PC-9 (cell line): ENCODE measurements around the gene FARSA. TPM values are rescaled to one million over a fixed set of nuclear protein-coding genes. Genes with fewer than 3 reads are reported as not detected.
"Not testable (repeated sequence)": the region's sequence is repeated elsewhere in the genome, so short reads cannot be mapped to it uniquely, and the experiment has no call there.

ENCODE experiments used
- BruUV-seq: library from RNA; stranded (reverse); fragments of 400-500 nt; replicated peaks from 2 replicates; lab custom pipeline; 2021; lab: Mats Ljungman, UMichigan
- CTCF ChIA-PET: fragments of 300-600 bp; sonication (Branson Sonifier 250); formaldehyde crosslinking; loops from one replicate; lab custom pipeline; 2022; ENCODE audit warnings: antibody characterized with exemption; lab: Charles Lee
- POLR2A ChIA-PET: fragments of 300-600 bp; sonication (Branson Sonifier 250); formaldehyde crosslinking; loops from one replicate; lab custom pipeline; 2022; ENCODE audit warnings: antibody characterized with exemption; ENCODE audit not compliant: unreplicated experiment; lab: Charles Lee
- DNase-seq, 2 experiments: peaks; one replicate each; pipeline versions ENCODE4 v3.0.0 to v3.0.0-alpha.2; 2015 to 2022; ENCODE audit warnings: mixed read lengths in 1 of 2
- H2AFZ ChIP-seq: fragments of 200-600 bp; sonication (generic); 2 replicates; pipeline ENCODE4 v1.8.1; 2017; ENCODE audit warnings: antibody characterized with exemption
- H3F3A ChIP-seq: fragments of 200-600 bp; sonication (generic); 2 replicates; pipeline ENCODE4 v1.8.1; 2017; ENCODE audit warnings: antibody characterized with exemption, mild to moderate bottlenecking, low read depth; ENCODE audit not compliant: insufficient read depth
- H3K27ac ChIP-seq: fragments of 200-600 bp; sonication (generic); 2 replicates; pipeline ENCODE4 v1.6.1; 2016; ENCODE audit warnings: mixed run types
- H3K27me3 ChIP-seq: fragments of 200-600 bp; sonication (generic); 2 replicates; pipeline ENCODE4 v1.6.1; 2016; ENCODE audit warnings: low read depth, mixed run types; ENCODE audit not compliant: insufficient read depth
- H3K36me3 ChIP-seq: fragments of 200-600 bp; sonication (generic); 2 replicates; pipeline ENCODE4 v1.6.1; 2016; ENCODE audit warnings: low read depth, mixed run types
- H3K4me1 ChIP-seq: fragments of 200-600 bp; sonication (generic); replicated peaks from 2 replicates; pipeline ENCODE4 v1.6.1; 2016; ENCODE audit warnings: mixed run types; ENCODE audit not compliant: insufficient read depth
- H3K4me2 ChIP-seq: fragments of 200-600 bp; sonication (generic); 2 replicates; pipeline ENCODE4 v1.6.1; 2017; ENCODE audit warnings: mixed run types
- H3K4me3 ChIP-seq: fragments of 200-600 bp; sonication (generic); 2 replicates; pipeline ENCODE4 v1.6.1; 2016; ENCODE audit warnings: mixed run types
- H3K79me2 ChIP-seq: fragments of 200-600 bp; sonication (generic); 2 replicates; pipeline ENCODE4 v1.6.1; 2017; ENCODE audit warnings: low read depth, mixed run types
- H3K9me2 ChIP-seq: fragments of 200-600 bp; sonication (generic); 2 replicates; pipeline ENCODE4 v1.8.1; 2017; ENCODE audit warnings: mild to moderate bottlenecking; ENCODE audit not compliant: insufficient read depth
- H3K9me3 ChIP-seq: fragments of 200-600 bp; sonication (generic); 2 replicates; pipeline ENCODE4 v1.8.1; 2016; ENCODE audit warnings: low read depth; ENCODE audit not compliant: insufficient read depth
- H4K20me1 ChIP-seq: fragments of 200-600 bp; sonication (generic); 2 replicates; pipeline ENCODE4 v1.8.1; 2017; ENCODE audit not compliant: insufficient read depth
- EZH2 ChIP-seq: fragments of 200-600 bp; sonication (generic); IDR thresholded peaks from 2 replicates; pipeline ENCODE4 v1.8.0; 2017; ENCODE audit warnings: antibody characterized with exemption, low read depth
- intact Hi-C: fragments of 100-400 bp; cut with micrococcal nuclease; formaldehyde crosslinking; loops from one replicate; pipeline ENCODE4 v1.10.0; 2022; ENCODE audit not compliant: unreplicated experiment
- total RNA-seq: library from RNA; stranded (reverse); gene quantifications from 2 replicates; pipeline ENCODE4 v1.2.3, GENCODE V29; 2021
- TF ChIP-seq, protein P1 (sequence below): fragments of 200-600 bp; sonication (generic); conservative IDR thresholded peaks from 2 replicates; pipeline ENCODE4 v1.6.1; 2017; ENCODE audit warnings: mixed run types, antibody characterized with exemption, mild to moderate bottlenecking, moderate library complexity

Gene FARSA
- total RNA-seq, 1 experiment from 2014 or later = 53.7 TPM

DNA sequence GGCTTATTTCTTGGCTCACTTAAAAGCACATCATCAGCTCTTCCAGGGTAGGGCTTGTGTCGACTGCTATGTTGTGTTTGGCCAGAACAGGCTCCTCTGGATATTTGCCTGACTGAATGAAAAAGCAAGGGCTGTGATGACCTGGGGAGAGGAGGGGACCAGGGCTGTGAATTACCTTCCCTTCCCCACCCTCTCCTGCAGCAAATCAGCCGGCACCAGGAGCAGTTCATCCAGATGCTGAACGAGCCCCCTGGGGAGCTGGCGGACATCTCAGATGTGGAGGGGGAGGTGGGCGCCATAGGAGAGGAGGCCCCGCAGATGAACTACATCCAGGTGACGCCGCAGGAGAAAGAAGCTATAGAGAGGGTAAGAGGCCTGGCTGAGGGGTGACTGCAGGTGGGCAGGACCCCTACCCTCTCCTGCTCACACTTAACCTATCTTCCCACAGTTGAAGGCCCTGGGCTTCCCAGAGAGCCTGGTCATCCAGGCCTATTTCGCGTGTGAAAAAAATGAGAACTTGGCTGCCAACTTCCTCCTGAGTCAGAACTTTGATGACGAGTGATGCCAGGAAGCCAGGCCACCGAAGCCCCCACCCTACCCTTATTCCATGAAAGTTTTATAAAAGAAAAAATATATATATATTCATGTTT lies 19.1 kb upstream of the FARSA start:
- no peaks in the 10 kb centered on the region for H3K9me2 ChIP-seq
- peaks cover 21% of the 10 kb centered on the region for H3K4me1 ChIP-seq
- H3K79me2 ChIP-seq = peaks cover 57% of the 10 kb centered on the region
- H3K36me3 ChIP-seq = peaks cover 36% of the 10 kb centered on the region
- no peak for TF ChIP-seq EZH2
- TF ChIP-seq, protein P1, sequence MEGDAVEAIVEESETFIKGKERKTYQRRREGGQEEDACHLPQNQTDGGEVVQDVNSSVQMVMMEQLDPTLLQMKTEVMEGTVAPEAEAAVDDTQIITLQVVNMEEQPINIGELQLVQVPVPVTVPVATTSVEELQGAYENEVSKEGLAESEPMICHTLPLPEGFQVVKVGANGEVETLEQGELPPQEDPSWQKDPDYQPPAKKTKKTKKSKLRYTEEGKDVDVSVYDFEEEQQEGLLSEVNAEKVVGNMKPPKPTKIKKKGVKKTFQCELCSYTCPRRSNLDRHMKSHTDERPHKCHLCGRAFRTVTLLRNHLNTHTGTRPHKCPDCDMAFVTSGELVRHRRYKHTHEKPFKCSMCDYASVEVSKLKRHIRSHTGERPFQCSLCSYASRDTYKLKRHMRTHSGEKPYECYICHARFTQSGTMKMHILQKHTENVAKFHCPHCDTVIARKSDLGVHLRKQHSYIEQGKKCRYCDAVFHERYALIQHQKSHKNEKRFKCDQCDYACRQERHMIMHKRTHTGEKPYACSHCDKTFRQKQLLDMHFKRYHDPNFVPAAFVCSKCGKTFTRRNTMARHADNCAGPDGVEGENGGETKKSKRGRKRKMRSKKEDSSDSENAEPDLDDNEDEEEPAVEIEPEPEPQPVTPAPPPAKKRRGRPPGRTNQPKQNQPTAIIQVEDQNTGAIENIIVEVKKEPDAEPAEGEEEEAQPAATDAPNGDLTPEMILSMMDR = no peak
- H3K9me3 ChIP-seq = no peaks in the 10 kb centered on the region
- H3K27me3 ChIP-seq = no peaks in the 10 kb centered on the region
- peaks cover 90% of the 10 kb centered on the region for H3F3A ChIP-seq
- no peak overlapping the region for H3K4me3 ChIP-seq
- no peak overlapping the region for H2AFZ ChIP-seq
- DNase-seq = no peak
- no peak overlapping the region for H3K27ac ChIP-seq
- BruUV-seq = no TSS peak
- peaks cover 30% of the 10 kb centered on the region for H4K20me1 ChIP-seq
- intact Hi-C loops = no loop called here
- CTCF ChIA-PET = no interaction called here
- POLR2A ChIA-PET = no interaction called here
- H3K4me2 ChIP-seq = no peak overlapping the region

DNA sequence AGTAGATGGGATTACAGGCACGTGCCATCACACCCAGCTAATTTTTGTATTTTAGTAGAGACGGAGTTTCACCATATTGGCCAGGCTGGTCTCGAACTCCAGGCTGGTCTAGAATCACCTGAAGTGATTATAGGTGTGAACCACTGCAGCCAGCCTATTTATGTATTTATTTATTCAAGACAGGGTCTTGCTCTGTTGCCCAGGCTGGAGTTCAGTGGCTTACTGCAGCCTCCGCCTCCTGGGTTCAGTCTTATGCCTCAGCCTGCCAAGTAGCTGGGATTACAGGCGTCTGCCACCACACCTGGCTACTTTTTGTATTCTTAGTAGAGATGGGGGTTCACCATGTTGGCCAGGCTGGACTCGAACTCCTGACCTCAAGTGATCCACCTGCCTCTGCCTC lies 18.5 kb upstream of the FARSA start:
- H3K79me2 ChIP-seq = peaks cover 57% of the 10 kb centered on the region
- CTCF ChIA-PET, BruUV-seq, DNase-seq, intact Hi-C loops, H3K4me2 ChIP-seq, H3K9me3 ChIP-seq, H3K27me3 ChIP-seq, POLR2A ChIA-PET, H3K27ac ChIP-seq, H3K9me2 ChIP-seq, H3K4me3 ChIP-seq, H2AFZ ChIP-seq: not testable (repeated sequence)
- H3K4me1 ChIP-seq = peaks cover 26% of the 10 kb centered on the region
- H3F3A ChIP-seq = peaks cover 91% of the 10 kb centered on the region
- peaks cover 36% of the 10 kb centered on the region for H4K20me1 ChIP-seq
- peaks cover 39% of the 10 kb centered on the region for H3K36me3 ChIP-seq

DNA sequence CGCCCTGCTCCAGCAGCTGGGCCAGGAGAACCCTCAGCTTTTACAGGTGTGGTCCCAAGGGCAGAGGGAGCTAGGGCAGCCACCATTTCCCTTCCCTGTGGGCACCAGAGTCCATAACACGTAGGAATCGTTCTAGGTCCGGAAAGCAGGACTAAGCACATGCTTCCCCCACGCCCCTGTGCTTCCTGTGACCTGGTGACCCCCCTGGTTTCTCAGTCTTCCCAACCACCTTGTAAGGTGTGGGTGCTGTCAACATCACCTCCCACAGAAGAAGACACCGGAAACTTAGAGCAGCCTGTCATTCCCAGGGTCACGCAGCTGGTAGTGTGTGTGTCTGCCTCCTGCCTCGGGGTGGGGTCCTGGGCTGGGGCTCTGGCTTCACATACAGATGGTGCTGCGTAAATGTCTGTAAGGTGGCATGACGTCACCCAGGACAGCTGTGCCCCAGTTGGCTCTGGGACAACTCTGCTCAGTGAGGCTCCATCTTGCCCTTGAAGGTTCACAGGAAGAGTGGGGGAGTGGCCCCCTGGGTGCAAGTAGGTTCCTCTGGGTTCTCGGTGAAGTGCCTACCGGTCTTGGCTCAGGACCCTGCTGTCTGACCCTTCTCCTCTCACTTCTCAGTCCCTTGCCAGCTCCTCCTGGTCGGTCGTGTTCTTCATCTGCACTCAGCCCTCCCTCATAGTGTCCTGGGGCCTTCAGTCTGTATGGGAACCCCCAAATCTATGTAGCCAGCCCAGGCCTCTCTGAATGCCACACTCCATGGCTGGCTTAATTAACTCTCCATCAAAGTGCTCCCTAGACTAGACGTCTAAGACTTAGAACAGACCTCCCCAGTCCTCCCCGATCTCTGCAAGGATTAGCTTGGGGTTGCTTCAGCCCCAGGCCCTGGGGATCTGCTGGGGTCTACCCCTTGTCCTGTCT lies 16.1 kb upstream of the FARSA start:
- Histone ChIP-seq H2AFZ (no peak overlapping the region), H4K20me1 (peaks cover 44% of the 10 kb centered on the region), H3K79me2 (peaks cover 46% of the 10 kb centered on the region), H3K4me1 (peaks cover 23% of the 10 kb centered on the region), H3F3A (peaks cover 89% of the 10 kb centered on the region), H3K4me3 (no peak overlapping the region), H3K9me3 (no peaks in the 10 kb centered on the region), H3K27me3 (no peaks in the 10 kb centered on the region), H3K36me3 (peaks cover 39% of the 10 kb centered on the region), H3K27ac (no peak overlapping the region), H3K4me2 (no peak overlapping the region), H3K9me2 (no peaks in the 10 kb centered on the region)
- TF ChIP-seq EZH2 = no peak
- TF ChIP-seq, protein P1 = no peak
- ChIA-PET POLR2A (interaction anchor here (0.6 kb wide), 1 partner anchor 157 kb away, joined by 4 read pairs; no protein-coding TSS in a partner anchor), CTCF (interaction anchor here (0.6 kb wide), 1 partner anchor 17 kb away, joined by 12 read pairs; no protein-coding TSS in a partner anchor)
- intact Hi-C loops = no loop called here
- no peak for DNase-seq
- no TSS peak for BruUV-seq
